ENCODE data around the gene STK32B. TPM values are rescaled to one million over a fixed set of nuclear protein-coding genes. Genes with fewer than 3 reads are reported as not detected.

STK32B gene
- total and polyA plus RNA-seq, 2 donors (not counting 3 experiments of a cell fraction or from before 2014, with no cell fraction given) = 5.6 to 7.8 TPM

DNA sequence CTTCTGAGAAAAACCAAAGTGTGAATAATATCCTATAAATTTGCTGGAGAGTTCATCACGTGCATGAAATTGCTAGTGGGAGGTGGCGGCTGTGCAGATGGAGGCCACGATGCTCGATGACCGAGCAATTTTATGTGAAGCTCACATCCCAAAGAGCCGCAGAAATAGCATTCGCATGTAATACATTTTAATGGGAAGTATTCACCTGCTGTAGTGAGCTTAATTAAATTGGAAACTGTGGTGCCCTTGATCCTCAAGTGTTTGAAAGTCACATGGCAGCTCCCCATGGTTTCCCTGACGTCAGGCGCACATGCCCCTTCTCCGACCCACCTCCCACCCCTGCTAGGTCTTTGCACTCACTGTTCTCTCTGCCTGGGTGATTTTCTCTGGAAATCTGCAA, 136.8 kb downstream of the STK32B start:
- H3K27me3 ChIP-seq (ENCODE audit: control insufficient read depth in 2 of 2, insufficient read depth in 2 of 2, low read length in 2 of 2) = no peaks in the 10 kb centered on the region
- BruUV-seq (replicated peaks) = no TSS peak
- H3K9me1 ChIP-seq (replicated peaks; ENCODE audit: control insufficient read depth, extremely low read depth, insufficient read depth, low read length) = no peaks in the 10 kb centered on the region
- H4K20me1 ChIP-seq (replicated peaks; ENCODE audit: control insufficient read depth, extremely low read depth, insufficient read depth, low read length) = no peaks in the 10 kb centered on the region
- DNase-seq (ENCODE audit: low read depth, low spot score) = no peak
- H3K79me2 ChIP-seq (ENCODE audit: control insufficient read depth, insufficient read depth, low read length) = no peaks in the 10 kb centered on the region
- H2AFZ ChIP-seq (ENCODE audit: low read depth, low read length) = no peak overlapping the region
- no peak overlapping the region for H3K4me2 ChIP-seq (ENCODE audit: insufficient read depth, low read length)
- dilution Hi-C loops (cut with MboI; ENCODE audit: extremely low pct_ligation_motif_present, low sequenced_read_pairs) = no loop called here
- H3K9me3 ChIP-seq (replicated peaks; ENCODE audit: control insufficient read depth, insufficient read depth, low read length) = no peaks in the 10 kb centered on the region
- no peaks in the 10 kb centered on the region for H3K36me3 ChIP-seq (ENCODE audit: control insufficient read depth in 2 of 2, extremely low read depth in 1 of 2, insufficient read depth in 2 of 2, low read length in 2 of 2)
- intact Hi-C loops (cut with micrococcal nuclease) = no loop called here
- no peak for FAIRE-seq
- H3K9ac ChIP-seq (replicated peaks; ENCODE audit: extremely low read depth, insufficient read depth, low read length) = no peak overlapping the region
- no peak for TF ChIP-seq POLR2A (IDR thresholded peaks at IDR 0.05; ENCODE audit: low read depth, low read length)
- TF ChIP-seq JUN (IDR thresholded peaks at IDR 0.05; ENCODE audit: borderline replicate concordance, insufficient read depth, insufficient read length, low read depth) = no peak
- TF ChIP-seq GATA2 (IDR thresholded peaks at IDR 0.05; ENCODE audit: insufficient read depth, insufficient read length, low read depth, low read length) = no peak
- TF ChIP-seq, protein P1, sequence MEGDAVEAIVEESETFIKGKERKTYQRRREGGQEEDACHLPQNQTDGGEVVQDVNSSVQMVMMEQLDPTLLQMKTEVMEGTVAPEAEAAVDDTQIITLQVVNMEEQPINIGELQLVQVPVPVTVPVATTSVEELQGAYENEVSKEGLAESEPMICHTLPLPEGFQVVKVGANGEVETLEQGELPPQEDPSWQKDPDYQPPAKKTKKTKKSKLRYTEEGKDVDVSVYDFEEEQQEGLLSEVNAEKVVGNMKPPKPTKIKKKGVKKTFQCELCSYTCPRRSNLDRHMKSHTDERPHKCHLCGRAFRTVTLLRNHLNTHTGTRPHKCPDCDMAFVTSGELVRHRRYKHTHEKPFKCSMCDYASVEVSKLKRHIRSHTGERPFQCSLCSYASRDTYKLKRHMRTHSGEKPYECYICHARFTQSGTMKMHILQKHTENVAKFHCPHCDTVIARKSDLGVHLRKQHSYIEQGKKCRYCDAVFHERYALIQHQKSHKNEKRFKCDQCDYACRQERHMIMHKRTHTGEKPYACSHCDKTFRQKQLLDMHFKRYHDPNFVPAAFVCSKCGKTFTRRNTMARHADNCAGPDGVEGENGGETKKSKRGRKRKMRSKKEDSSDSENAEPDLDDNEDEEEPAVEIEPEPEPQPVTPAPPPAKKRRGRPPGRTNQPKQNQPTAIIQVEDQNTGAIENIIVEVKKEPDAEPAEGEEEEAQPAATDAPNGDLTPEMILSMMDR (IDR thresholded peaks at IDR 0.05; ENCODE audit: extremely low read depth in 1 of 2, insufficient read depth in 1 of 2, low read depth in 1 of 2, low read length in 2 of 2) = no peak
- no peak for TF ChIP-seq FOS (IDR thresholded peaks at IDR 0.05; ENCODE audit: borderline replicate concordance, insufficient read depth, low read length)
- TF ChIP-seq MYC (IDR thresholded peaks at IDR 0.05; ENCODE audit: low read depth, low read length) = no peak
- TF ChIP-seq, protein P2, sequence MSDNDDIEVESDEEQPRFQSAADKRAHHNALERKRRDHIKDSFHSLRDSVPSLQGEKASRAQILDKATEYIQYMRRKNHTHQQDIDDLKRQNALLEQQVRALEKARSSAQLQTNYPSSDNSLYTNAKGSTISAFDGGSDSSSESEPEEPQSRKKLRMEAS (IDR thresholded peaks at IDR 0.05; ENCODE audit: insufficient read depth, insufficient read length) = no peak
- no peak for TF ChIP-seq EZH2 (IDR thresholded peaks at IDR 0.05; ENCODE audit: borderline replicate concordance, low read depth, low read length, severe bottlenecking)
- TF ChIP-seq POLR2AphosphoS5 (IDR thresholded peaks at IDR 0.05; ENCODE audit: insufficient read depth, low read depth, low read length) = no peak
- ChIA-PET POLR2A (no interaction called here), CTCF (interaction anchor here (1.7 kb wide), 2 partner anchors 9 to 15 kb away, joined by 5 read pairs; no protein-coding TSS in a partner anchor)
- no peaks in the 10 kb centered on the region for H3K4me1 ChIP-seq (ENCODE audit: control insufficient read depth, extremely low read depth, insufficient read depth, low read length)
- H3K27ac ChIP-seq (ENCODE audit: insufficient read depth, low read depth, low read length) = no peak overlapping the region
- no peak overlapping the region for H3K4me3 ChIP-seq (replicated peaks in 1 of 3; ENCODE audit: insufficient read depth in 1 of 3, low read depth in 1 of 3, low read length in 3 of 3)

Measured in endothelial cell of umbilical vein (primary cell).